ENCODE results near the gene MIA3.

MIA3 gene

GRCh38 chr1:222583079-222583478 is 34.8 kb upstream of the MIA3 start:
- no peak overlapping the region for H3K4me3 ChIP-seq (ENCODE audit: low read depth, low read length)
- no peak overlapping the region for H3K27ac ChIP-seq
- H3K27me3 ChIP-seq (replicated peaks): no peaks in the 10 kb centered on the region
- TF ChIP-seq CTCF (IDR thresholded peaks at IDR 0.05; ENCODE audit: low read depth, low read length, missing control alignments): no peak
- no peak for DNase-seq
- no peaks in the 10 kb centered on the region for H3K36me3 ChIP-seq (replicated peaks)
- in situ Hi-C loops (cut with HindIII; ENCODE audit: low pct_ligation_motif_present, low sequenced_read_pairs): no loop called here

GRCh38 chr1:222586842-222587241 is 31.1 kb upstream of the MIA3 start:
- H3K4me3 ChIP-seq (ENCODE audit: low read depth, low read length): no peak overlapping the region
- H3K36me3 ChIP-seq (replicated peaks): no peaks in the 10 kb centered on the region
- no peak for TF ChIP-seq CTCF (IDR thresholded peaks at IDR 0.05; ENCODE audit: low read depth, low read length, missing control alignments)
- H3K27ac ChIP-seq: no peak overlapping the region
- in situ Hi-C loops (cut with HindIII; ENCODE audit: low pct_ligation_motif_present, low sequenced_read_pairs): no loop called here
- no peaks in the 10 kb centered on the region for H3K27me3 ChIP-seq (replicated peaks)
- DNase-seq: no peak

- TF ChIP-seq CTCF (IDR thresholded peaks at IDR 0.05; ENCODE audit: low read depth, low read length, missing control alignments): no peak
- no peaks in the 10 kb centered on the region for H3K36me3 ChIP-seq (replicated peaks)
Observed at GRCh38 chr1:222588135-222588534, 29.8 kb upstream of the MIA3 start.

GRCh38 chr1:222589462-222590302 is 28.2 kb upstream of the MIA3 start, which contains the start of gene TAF1A:
TSS of gene TAF1A (minus strand) at chr1:222589933.
- DNase-seq: peak; percentile 75
- peak within 1 kb of the TSS; percentile 82 for H3K4me3 ChIP-seq (ENCODE audit: low read depth, low read length)
- no peaks in the 10 kb centered on the region for H3K27me3 ChIP-seq (replicated peaks)
- TF ChIP-seq CTCF (IDR thresholded peaks at IDR 0.05; ENCODE audit: low read depth, low read length, missing control alignments): no peak
- in situ Hi-C loops (cut with HindIII; ENCODE audit: low pct_ligation_motif_present, low sequenced_read_pairs): no loop called here
- H3K36me3 ChIP-seq (replicated peaks): no peaks in the 10 kb centered on the region
- peak within 1 kb of the TSS; percentile 72 for H3K27ac ChIP-seq

More at GRCh38 chr1:222588135-222588534, 29.8 kb upstream of the MIA3 start:
- in situ Hi-C loops (cut with HindIII; ENCODE audit: low pct_ligation_motif_present, low sequenced_read_pairs): no loop called here
- Histone ChIP-seq H3K27ac (no peak overlapping the region), H3K4me3 (ENCODE audit: low read depth, low read length) (no peak overlapping the region), H3K27me3 (replicated peaks) (no peaks in the 10 kb centered on the region)
- no peak for DNase-seq

GRCh38 chr1:222592171-222592570 is 25.7 kb upstream of the MIA3 start:
- TF ChIP-seq CTCF (IDR thresholded peaks at IDR 0.05; ENCODE audit: low read depth, low read length, missing control alignments): no peak
- no peaks in the 10 kb centered on the region for H3K36me3 ChIP-seq (replicated peaks)
- no peak overlapping the region for H3K27ac ChIP-seq
- no peak overlapping the region for H3K4me3 ChIP-seq (ENCODE audit: low read depth, low read length)
- DNase-seq: peak; percentile 30
- no peaks in the 10 kb centered on the region for H3K27me3 ChIP-seq (replicated peaks)
- in situ Hi-C loops (cut with HindIII; ENCODE audit: low pct_ligation_motif_present, low sequenced_read_pairs): no loop called here

Data from brain microvascular endothelial cell (primary cell).